B cell (primary cell): Measurements from ENCODE around the gene SF3B5.

ENCODE experiments used
- CTCF ChIP-seq: fragments of 200-600 bp; IDR thresholded peaks from one replicate; pipeline ENCODE4 v1.8.0; 2022; ENCODE audit warnings: antibody characterized with exemption, mild to moderate bottlenecking
- EZH2 ChIP-seq: IDR thresholded peaks from 2 replicates; pipeline ENCODE4 v1.6.1; 2012; ENCODE audit warnings: borderline replicate concordance, low read depth, mild to moderate bottlenecking, moderate library complexity, low read length; ENCODE audit not compliant: insufficient read depth, poor library complexity, severe bottlenecking

GRCh38 chr6:144093658-144094057 is 1.7 kb downstream of the SF3B5 start:
- TF ChIP-seq CTCF (no peak), EZH2 (no peak)
